Measurements from ENCODE around the gene TCAIM. TPM values are rescaled to one million over a fixed set of nuclear protein-coding genes. Genes with fewer than 3 reads are reported as not detected.
A peak's percentile ranks its signal among the peaks of the same experiment; 100 is the strongest.
"Not testable (repeated sequence)": the region's sequence is repeated elsewhere in the genome, so short reads cannot be mapped to it uniquely, and the experiment has no call there.

Gene TCAIM
- total and polyA plus RNA-seq, 5 experiments from 2014 or later: 12.1 to 23.7 (median 14.0) TPM

- DNase-seq (no peak), ATAC-seq (no peak)
- no peak overlapping the region for H3K4me3 Mint-ChIP-seq
- POLR2A ChIA-PET: no interaction called here
- no peaks in the 10 kb centered on the region for H3K27me3 Mint-ChIP-seq
- H3K9me3 Mint-ChIP-seq: no peaks in the 10 kb centered on the region
- peaks cover 0 to 6% (median 0%) of the 10 kb centered on the region in 3 donors for H3K36me3 Mint-ChIP-seq
- H3K4me1 Mint-ChIP-seq: peaks cover 0 to 2% (median 0%) of the 10 kb centered on the region in 4 donors
- no peak overlapping the region for H3K27ac Mint-ChIP-seq
These were observed 71.3 kb downstream of the TCAIM start for GRCh38 chr3:44409640-44410410.

- POLR2A ChIA-PET: no interaction called here
- Mint-ChIP-seq H3K9me3 (no peaks in the 10 kb centered on the region), H3K27ac (peak overlapping the region in 1 of 10 donors; percentile 9), H3K27me3 (no peaks in the 10 kb centered on the region), H3K36me3 (peaks cover 0 to 6% (median 0%) of the 10 kb centered on the region in 3 donors), H3K4me1 (peaks cover 0 to 2% (median 0%) of the 10 kb centered on the region in 4 donors), H3K4me3 (no peak overlapping the region)
- ATAC-seq (no peak), DNase-seq (no peak)
These were observed 72.6 kb downstream of the TCAIM start for GRCh38 chr3:44411031-44411645.

GRCh38 chr3:44412365-44412764 is 73.8 kb downstream of the TCAIM start:
- ATAC-seq (no peak), DNase-seq (no peak)
- peak overlapping the region in 4 of 10 donors; percentile 8 to 78 (median 56) for H3K27ac Mint-ChIP-seq
- POLR2A ChIA-PET: no interaction called here
- H3K27me3 Mint-ChIP-seq: no peaks in the 10 kb centered on the region
- peaks cover 0 to 6% (median 0%) of the 10 kb centered on the region in 3 donors for H3K36me3 Mint-ChIP-seq
- peaks cover 0 to 2% (median 0%) of the 10 kb centered on the region in 4 donors for H3K4me1 Mint-ChIP-seq
- no peak overlapping the region for H3K4me3 Mint-ChIP-seq
- no peaks in the 10 kb centered on the region for H3K9me3 Mint-ChIP-seq

GRCh38 chr3:44414517-44415090 is 76.0 kb downstream of the TCAIM start:
- ATAC-seq: no peak
- Mint-ChIP-seq H3K27ac (peak overlapping the region in 1 of 10 donors; percentile 47), H3K9me3 (no peaks in the 10 kb centered on the region), H3K36me3 (peaks cover 0 to 2% (median 0%) of the 10 kb centered on the region in 3 donors), H3K4me3 (no peak overlapping the region), H3K4me1 (peaks cover 0 to 3% (median 1%) of the 10 kb centered on the region in 4 donors), H3K27me3 (peaks cover 0 to 3% (median 0%) of the 10 kb centered on the region in 5 donors)
- POLR2A ChIA-PET: no interaction called here
- no peak for DNase-seq

GRCh38 chr3:44415421-44415820 is 76.9 kb downstream of the TCAIM start:
- POLR2A ChIA-PET: no interaction called here
- Mint-ChIP-seq H3K36me3 (peaks cover 0 to 2% (median 0%) of the 10 kb centered on the region in 3 donors), H3K4me1 (peaks cover 0 to 3% (median 1%) of the 10 kb centered on the region in 4 donors), H3K27ac (no peak overlapping the region), H3K4me3 (no peak overlapping the region), H3K9me3 (no peaks in the 10 kb centered on the region), H3K27me3 (peaks cover 0 to 3% (median 0%) of the 10 kb centered on the region in 5 donors)
- ATAC-seq: no peak
- no peak for DNase-seq

GRCh38 chr3:44416031-44417030 is 77.8 kb downstream of the TCAIM start:
- no peak for DNase-seq
- Mint-ChIP-seq H3K9me3 (no peaks in the 10 kb centered on the region), H3K36me3 (peaks cover 0 to 2% (median 0%) of the 10 kb centered on the region in 3 donors), H3K4me3 (no peak overlapping the region), H3K27me3 (peaks cover 0 to 11% (median 0%) of the 10 kb centered on the region in 5 donors), H3K27ac (no peak overlapping the region), H3K4me1 (peaks cover 0 to 3% (median 1%) of the 10 kb centered on the region in 4 donors)
- POLR2A ChIA-PET: no interaction called here
- no peak for ATAC-seq

GRCh38 chr3:44418118-44418517 is 79.6 kb downstream of the TCAIM start:
- H3K4me1 Mint-ChIP-seq, H3K4me3 Mint-ChIP-seq, H3K36me3 Mint-ChIP-seq, H3K9me3 Mint-ChIP-seq, POLR2A ChIA-PET, DNase-seq, ATAC-seq: not testable (repeated sequence)
- Mint-ChIP-seq H3K27ac (peak overlapping the region in 1 of 10 donors; percentile 50), H3K27me3 (peaks cover 0 to 13% (median 0%) of the 10 kb centered on the region in 5 donors)

GRCh38 chr3:44418549-44418948 is 80.0 kb downstream of the TCAIM start:
- Mint-ChIP-seq H3K9me3 (no peaks in the 10 kb centered on the region), H3K4me3 (no peak overlapping the region), H3K4me1 (peaks cover 0 to 3% (median 0%) of the 10 kb centered on the region in 4 donors), H3K27me3 (peaks cover 0 to 13% (median 0%) of the 10 kb centered on the region in 5 donors), H3K27ac (no peak overlapping the region), H3K36me3 (peaks cover 0 to 2% (median 0%) of the 10 kb centered on the region in 3 donors)
- ATAC-seq (no peak), DNase-seq (no peak)
- POLR2A ChIA-PET: no interaction called here

- Mint-ChIP-seq H3K9me3 (no peaks in the 10 kb centered on the region), H3K4me3 (no peak overlapping the region), H3K27me3 (peaks cover 0 to 16% (median 0%) of the 10 kb centered on the region in 5 donors), H3K36me3 (peaks cover 0 to 2% (median 0%) of the 10 kb centered on the region in 3 donors), H3K27ac (no peak overlapping the region), H3K4me1 (peaks cover 0 to 3% (median 0%) of the 10 kb centered on the region in 4 donors)
- DNase-seq: no peak
- POLR2A ChIA-PET: no interaction called here
- no peak for ATAC-seq
These were observed 80.8 kb downstream of the TCAIM start for GRCh38 chr3:44419116-44419922.

GRCh38 chr3:44419923-44420650 is 81.5 kb downstream of the TCAIM start:
- H3K27me3 Mint-ChIP-seq: peaks cover 0 to 24% (median 0%) of the 10 kb centered on the region in 5 donors
- peaks cover 0 to 2% (median 0%) of the 10 kb centered on the region in 3 donors for H3K36me3 Mint-ChIP-seq
- no peak for DNase-seq
- POLR2A ChIA-PET: no interaction called here
- H3K9me3 Mint-ChIP-seq: no peaks in the 10 kb centered on the region
- no peak for ATAC-seq
- no peak overlapping the region for H3K27ac Mint-ChIP-seq
- peaks cover 0 to 3% (median 0%) of the 10 kb centered on the region in 4 donors for H3K4me1 Mint-ChIP-seq
- H3K4me3 Mint-ChIP-seq: no peak overlapping the region

- peaks cover 0 to 3% (median 0%) of the 10 kb centered on the region in 4 donors for H3K4me1 Mint-ChIP-seq
- H3K36me3 Mint-ChIP-seq: peaks cover 0 to 2% (median 0%) of the 10 kb centered on the region in 3 donors
- peaks cover 0 to 24% (median 0%) of the 10 kb centered on the region in 5 donors for H3K27me3 Mint-ChIP-seq
- POLR2A ChIA-PET: no interaction called here
- DNase-seq (no peak), ATAC-seq (no peak)
- H3K9me3 Mint-ChIP-seq: no peaks in the 10 kb centered on the region
- H3K4me3 Mint-ChIP-seq: no peak overlapping the region
- H3K27ac Mint-ChIP-seq: no peak overlapping the region
These were observed 82.1 kb downstream of the TCAIM start for GRCh38 chr3:44420676-44421075.
